Spleen (tissue), 7 donors: Measurements from ENCODE around the gene NDUFV2.

Experiments used
- CTCF ChIP-seq, 11 experiments: fragments of 200-600 bp in 7 of 11; fragments of 450-650 bp in 4 of 11; sonication (generic) in 4 of 11; IDR thresholded peaks in 8 of 11; conservative IDR thresholded peaks in 3 of 11; 1 replicate in 7 of 11; 2 replicates in 4 of 11; pipeline versions ENCODE4 v1.4.0 to v1.8.0; 2016 to 2021; ENCODE audit warnings: antibody characterized with exemption in 11 of 11, inconsistent platforms in 4 of 11, mild to moderate bottlenecking in 1 of 11
- POLR2A ChIP-seq, 3 donors: fragments of 450-650 bp; IDR thresholded peaks; one replicate each; pipeline ENCODE4 v1.5.1; 2017; ENCODE audit warnings: antibody characterized with exemption in 3 of 3, mild to moderate bottlenecking in 1 of 3
- donor health status: DM: no; HTN: no; CAD: no; lungs with moderate emphysema.
- donor health status: DM: no; HTN: no; CAD: no.
- donor health status: DM: no; HTN: no; CAD: no.

DNA sequence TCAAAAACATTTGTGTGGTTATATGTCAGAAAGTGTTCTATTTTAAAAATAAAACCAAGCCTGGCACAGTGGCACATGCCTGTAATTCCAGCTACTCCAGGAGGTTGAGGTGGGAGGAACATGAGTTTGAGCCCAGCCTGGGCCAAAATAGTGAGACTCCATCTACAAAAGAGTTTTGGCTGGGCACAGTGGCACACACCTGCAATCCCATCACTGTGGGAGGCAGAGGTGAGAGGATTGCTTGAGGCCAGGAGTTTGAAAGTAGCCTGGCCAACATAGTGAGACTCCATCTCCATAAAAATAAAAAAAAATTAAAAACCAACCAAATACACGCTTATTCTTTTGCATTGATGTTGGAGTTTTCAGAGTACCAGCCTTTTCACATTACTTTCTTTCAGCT is 43.7 kb downstream of the NDUFV2 start:
- TF ChIP-seq CTCF (IDR thresholded peaks at IDR 0.05 in 8 of 11, conservative IDR thresholded peaks at IDR 0.05 in 3 of 11) = no peak
- TF ChIP-seq POLR2A (IDR thresholded peaks at IDR 0.05) = no peak
